A549 treated with Hydrocortisone at 1 μM for 4 hours (cell line): ENCODE results near the gene TOMM5. TPM values are rescaled to one million over a fixed set of nuclear protein-coding genes. Genes with fewer than 3 reads are reported as not detected.

ENCODE experiments used
- total RNA-seq: library from RNA; stranded (reverse); fragments of 200-300 nt; extraction: Qiagen RNA extraction; gene quantifications from 5 replicates; pipeline ENCODE4 v1.2.3, GENCODE V29; 2022

Gene TOMM5
- 267 to 330 TPM (median 326 TPM) in 5 replicates for total RNA-seq

DNA sequence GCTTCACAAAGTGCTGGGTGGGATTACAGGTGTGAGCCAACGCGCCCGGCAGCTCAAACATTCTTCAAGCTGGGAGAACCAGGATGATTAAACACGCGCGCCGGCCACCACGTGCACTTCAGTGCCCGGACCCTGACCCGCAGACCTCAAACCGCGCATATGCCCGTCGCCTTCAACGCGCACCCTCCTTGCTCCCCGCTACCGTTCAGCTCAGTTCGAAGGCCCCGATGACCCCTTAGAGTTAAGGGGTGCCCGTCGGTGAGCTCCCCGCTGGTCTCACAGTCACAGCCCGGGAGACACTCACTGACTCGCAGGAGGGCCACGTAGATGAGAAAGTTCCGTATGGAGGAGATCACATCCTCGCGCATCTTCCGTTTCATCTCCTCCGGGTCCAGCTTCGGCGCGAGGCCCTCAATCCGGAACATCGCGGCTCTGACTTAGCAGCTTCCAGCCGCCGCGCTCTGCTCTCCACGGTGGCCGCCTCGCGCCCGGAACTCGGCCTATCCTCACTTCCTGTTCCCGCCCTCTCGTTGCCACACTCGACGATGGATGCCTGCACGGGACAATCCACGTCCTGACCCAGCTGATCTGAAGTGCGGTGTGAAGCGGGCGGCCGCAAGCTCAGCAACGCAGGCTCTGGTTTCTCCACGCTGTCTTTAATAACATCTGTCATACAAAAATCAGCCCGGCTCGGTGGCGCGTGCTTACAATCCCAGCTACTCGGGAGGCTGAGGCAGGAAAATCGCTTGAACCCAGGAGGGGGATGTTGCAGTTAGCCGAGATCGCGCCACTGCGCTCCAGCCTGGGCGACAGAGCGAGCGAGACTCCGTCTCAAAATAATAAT, at the start of gene TOMM5:
Gene TOMM5, minus strand, starts transcription at position 490 of the 844 bp plus-strand sequence. Its CDS starts 65 bp downstream, at position 425.

DNA sequence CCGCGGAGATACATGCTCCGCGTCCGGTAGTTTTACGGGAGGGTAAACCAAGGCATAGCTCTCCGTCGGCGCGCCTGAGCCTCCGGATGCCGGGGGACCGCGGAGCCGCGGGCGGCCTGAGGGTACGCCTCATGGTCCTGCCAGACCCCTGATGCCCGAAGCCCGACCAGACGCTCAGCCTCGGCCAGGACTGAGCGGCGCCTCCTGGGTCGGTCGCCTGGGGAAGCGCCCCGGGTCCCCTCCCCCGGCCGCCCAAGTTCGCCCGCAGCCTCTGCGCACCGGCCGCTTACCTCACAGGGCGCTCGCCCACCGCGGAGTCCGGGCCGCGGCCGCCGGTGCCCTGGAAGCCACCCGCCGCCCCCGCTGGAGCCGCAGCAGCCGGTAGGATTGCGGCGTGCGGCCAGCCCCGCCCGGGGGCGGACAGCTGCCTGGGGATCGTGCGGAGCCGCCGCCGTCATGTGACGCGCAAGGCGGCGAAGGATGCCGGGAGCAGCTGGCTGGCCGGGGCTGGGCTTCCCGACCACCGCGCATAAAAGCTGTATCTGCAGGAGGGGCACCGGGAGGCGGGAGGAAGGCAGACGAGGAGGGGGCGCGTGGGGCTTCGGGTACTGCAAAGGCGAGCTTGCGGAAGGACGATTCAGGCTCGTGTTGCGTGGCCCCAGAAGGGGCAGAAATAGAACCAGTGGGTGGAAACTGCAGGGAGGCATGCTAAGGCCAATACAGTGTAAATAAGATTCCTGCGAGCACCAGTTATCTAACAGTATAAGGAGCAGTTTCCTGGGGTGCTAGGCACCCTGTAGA, 16.3 kb downstream of the TOMM5 start, which contains the start of gene FBXO10:
Gene FBXO10, minus strand, starts transcription at position 460 of the 801 bp plus-strand sequence. CDS start 34,612 bp downstream, outside the sequence.

Other genes starting within 250 kb of the TOMM5 start
- gene GRHPR, start 169.9 kb downstream of the TOMM5 start, total RNA-seq: 151 to 178 TPM (median 164 TPM) in 5 replicates
- 6.2 to 7.8 TPM (median 7.3 TPM) in 5 replicates for gene ZBTB5, start 127.1 kb downstream of the TOMM5 start, total RNA-seq
- gene POLR1E, start 106.6 kb downstream of the TOMM5 start, total RNA-seq: 33.1 to 39.0 TPM (median 35.7 TPM) in 5 replicates
- 7.2 to 8.1 TPM (median 7.6 TPM) in 5 replicates for gene FBXO10, start 16.2 kb downstream of the TOMM5 start, total RNA-seq
- 0.03 to 0.10 TPM (median 0.05 TPM) in 5 replicates for gene FRMPD1, start 58.4 kb upstream of the TOMM5 start, total RNA-seq
- 5.1 to 7.1 TPM (median 5.7 TPM) in 5 replicates for gene TRMT10B, start 161.2 kb upstream of the TOMM5 start, total RNA-seq
- gene EXOSC3, start 192.5 kb upstream of the TOMM5 start, total RNA-seq: 63.8 to 84.4 TPM (median 75.3 TPM) in 5 replicates
- 10.8 to 13.0 TPM (median 12.4 TPM) in 5 replicates for gene DCAF10, start 208.2 kb upstream of the TOMM5 start, total RNA-seq